PFSK-1 (cell line): ENCODE measurements around the gene SOS2.

Experiments used
- FOXP2 ChIP-seq: optimal IDR thresholded peaks from 2 replicates; pipeline ENCODE3; 2011; ENCODE audit warnings: borderline replicate concordance, control low read depth, inconsistent platforms; ENCODE audit not compliant: insufficient read depth; ENCODE audit errors: extremely low read length, extremely low read depth
- POLR2AphosphoS5 ChIP-seq: IDR thresholded peaks from 2 replicates; pipeline ENCODE4 v1.6.1; 2012; ENCODE audit warnings: low read depth, mild to moderate bottlenecking, control low read depth, low read length, moderate library complexity
- SIN3A ChIP-seq: IDR thresholded peaks from 2 replicates; pipeline ENCODE4 v1.6.1; 2012; ENCODE audit warnings: mild to moderate bottlenecking, low read length, moderate library complexity, borderline replicate concordance; ENCODE audit not compliant: insufficient read depth
- TAF1 ChIP-seq: IDR thresholded peaks from 2 replicates; pipeline ENCODE4 v1.6.1; 2012; ENCODE audit warnings: low read length, control low read depth, borderline replicate concordance; ENCODE audit not compliant: insufficient read depth
- TF ChIP-seq, protein P1 (sequence below), 2 experiments: IDR thresholded peaks; 2 replicates each; pipeline versions ENCODE4 v1.6.1 to v1.8.0; 2011 to 2012; ENCODE audit warnings: low read depth in 2 of 2, low read length in 2 of 2, control low read depth in 1 of 2, inconsistent platforms in 1 of 2, mild to moderate bottlenecking in 1 of 2, moderate library complexity in 1 of 2; ENCODE audit not compliant: insufficient read depth in 1 of 2

Gene SOS2

DNA sequence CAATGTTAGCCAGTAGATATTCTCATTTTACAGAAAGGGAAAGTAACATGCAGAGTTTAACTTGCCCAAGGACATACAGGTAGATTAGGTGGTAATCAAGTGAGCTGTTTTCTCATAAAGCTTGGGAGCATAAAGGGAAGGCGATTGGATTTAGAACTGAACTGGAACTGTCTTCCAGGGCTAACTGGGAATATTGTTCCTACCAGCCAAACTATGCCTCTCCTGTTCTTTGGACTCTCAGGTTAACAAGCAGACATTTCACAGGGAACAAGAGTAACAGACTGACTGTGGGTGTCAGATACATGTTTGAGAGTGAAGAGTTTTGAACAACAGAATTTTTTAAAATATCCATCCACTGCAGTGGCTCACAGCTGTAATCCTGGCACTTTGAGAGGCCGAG is 130.6 kb downstream of the SOS2 start:
- no peak for TF ChIP-seq SIN3A
- TF ChIP-seq POLR2AphosphoS5, result no peak
- TF ChIP-seq, protein P1, sequence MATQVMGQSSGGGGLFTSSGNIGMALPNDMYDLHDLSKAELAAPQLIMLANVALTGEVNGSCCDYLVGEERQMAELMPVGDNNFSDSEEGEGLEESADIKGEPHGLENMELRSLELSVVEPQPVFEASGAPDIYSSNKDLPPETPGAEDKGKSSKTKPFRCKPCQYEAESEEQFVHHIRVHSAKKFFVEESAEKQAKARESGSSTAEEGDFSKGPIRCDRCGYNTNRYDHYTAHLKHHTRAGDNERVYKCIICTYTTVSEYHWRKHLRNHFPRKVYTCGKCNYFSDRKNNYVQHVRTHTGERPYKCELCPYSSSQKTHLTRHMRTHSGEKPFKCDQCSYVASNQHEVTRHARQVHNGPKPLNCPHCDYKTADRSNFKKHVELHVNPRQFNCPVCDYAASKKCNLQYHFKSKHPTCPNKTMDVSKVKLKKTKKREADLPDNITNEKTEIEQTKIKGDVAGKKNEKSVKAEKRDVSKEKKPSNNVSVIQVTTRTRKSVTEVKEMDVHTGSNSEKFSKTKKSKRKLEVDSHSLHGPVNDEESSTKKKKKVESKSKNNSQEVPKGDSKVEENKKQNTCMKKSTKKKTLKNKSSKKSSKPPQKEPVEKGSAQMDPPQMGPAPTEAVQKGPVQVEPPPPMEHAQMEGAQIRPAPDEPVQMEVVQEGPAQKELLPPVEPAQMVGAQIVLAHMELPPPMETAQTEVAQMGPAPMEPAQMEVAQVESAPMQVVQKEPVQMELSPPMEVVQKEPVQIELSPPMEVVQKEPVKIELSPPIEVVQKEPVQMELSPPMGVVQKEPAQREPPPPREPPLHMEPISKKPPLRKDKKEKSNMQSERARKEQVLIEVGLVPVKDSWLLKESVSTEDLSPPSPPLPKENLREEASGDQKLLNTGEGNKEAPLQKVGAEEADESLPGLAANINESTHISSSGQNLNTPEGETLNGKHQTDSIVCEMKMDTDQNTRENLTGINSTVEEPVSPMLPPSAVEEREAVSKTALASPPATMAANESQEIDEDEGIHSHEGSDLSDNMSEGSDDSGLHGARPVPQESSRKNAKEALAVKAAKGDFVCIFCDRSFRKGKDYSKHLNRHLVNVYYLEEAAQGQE (IDR thresholded peaks at IDR 0.05; ENCODE audit: insufficient read depth in 1 of 2, low read depth in 2 of 2, low read length in 2 of 2), result no peak
- no peak for TF ChIP-seq TAF1
- TF ChIP-seq FOXP2, result no peak

DNA sequence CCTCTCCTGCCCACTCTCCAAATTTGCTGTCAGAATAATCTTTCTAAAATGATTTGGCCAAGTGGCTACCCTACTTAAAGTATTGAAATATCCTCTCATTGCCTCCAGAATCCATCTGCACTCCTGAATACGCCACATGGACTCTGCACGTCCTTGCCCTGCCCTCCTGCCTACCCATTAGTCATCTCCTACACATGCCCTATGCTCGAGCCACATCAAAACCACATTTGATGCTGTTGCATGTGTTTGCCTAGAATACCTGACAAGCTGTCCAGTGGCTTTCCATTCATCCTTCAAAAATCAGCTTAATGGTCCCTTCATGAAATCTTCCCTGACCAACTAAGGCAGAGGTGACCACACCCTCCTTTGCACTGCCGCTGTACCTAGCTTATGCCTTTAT is 132.0 kb downstream of the SOS2 start:
- TF ChIP-seq POLR2AphosphoS5 (no peak), TAF1 (no peak), FOXP2 (no peak), SIN3A (no peak)
- TF ChIP-seq, protein P1 (IDR thresholded peaks at IDR 0.05; ENCODE audit: insufficient read depth in 1 of 2, low read depth in 2 of 2, low read length in 2 of 2), result no peak

DNA sequence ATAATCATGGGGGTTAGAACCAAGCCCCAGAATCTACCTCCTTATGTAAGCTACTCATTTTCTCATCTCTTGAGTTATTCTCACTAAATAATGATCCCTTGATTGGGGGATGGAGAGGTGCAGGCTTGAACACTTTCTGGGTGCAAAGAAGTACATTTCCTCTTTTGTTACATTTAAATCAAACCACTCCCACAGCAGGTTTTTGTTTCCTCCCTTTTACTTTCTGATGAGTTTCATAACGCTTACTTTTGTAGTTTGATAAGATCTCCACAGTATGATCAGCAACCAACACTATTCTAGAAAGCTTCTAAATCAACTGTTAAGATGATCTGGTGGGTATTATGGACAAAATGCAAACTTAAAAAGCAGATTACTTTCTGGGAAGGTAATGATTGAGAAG is 135.5 kb downstream of the SOS2 start:
- TF ChIP-seq FOXP2 (no peak), TAF1 (no peak), SIN3A (no peak), POLR2AphosphoS5 (no peak)
- TF ChIP-seq, protein P1 (IDR thresholded peaks at IDR 0.05; ENCODE audit: insufficient read depth in 1 of 2, low read depth in 2 of 2, low read length in 2 of 2), result no peak

DNA sequence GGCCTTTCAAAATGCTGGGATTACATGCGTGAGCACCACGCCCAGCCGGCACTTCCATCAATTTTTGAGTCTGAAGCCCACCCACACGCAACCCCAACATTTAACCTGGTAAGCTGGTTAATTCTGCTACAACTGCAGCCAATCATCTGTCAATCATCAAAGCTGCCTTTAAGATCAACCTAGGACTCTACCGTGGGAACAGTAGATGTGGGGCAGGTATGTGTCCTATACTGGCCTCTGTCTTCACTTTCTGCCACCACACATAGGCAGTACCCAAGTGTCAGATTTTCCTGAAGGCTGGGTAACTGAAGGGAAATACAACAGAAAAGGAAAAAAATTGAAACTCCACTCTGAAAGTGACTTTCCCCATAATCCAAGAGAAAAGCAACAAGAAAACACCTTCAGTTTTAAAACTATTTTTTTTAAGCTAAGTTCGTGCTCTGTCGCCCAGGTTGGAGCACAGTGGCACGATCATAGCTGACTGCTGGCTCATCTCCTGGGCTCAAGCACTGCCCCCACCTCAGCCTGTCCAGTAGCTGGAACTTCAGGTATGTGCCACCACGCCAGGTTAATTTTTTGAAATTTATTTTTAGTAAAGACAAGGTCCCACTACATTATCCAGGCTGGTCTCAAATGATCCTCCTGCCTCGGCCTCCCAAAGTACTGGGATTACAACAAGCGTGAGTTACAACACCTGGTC is 137.2 kb downstream of the SOS2 start:
- TF ChIP-seq, protein P1 (IDR thresholded peaks at IDR 0.05; ENCODE audit: insufficient read depth in 1 of 2, low read depth in 2 of 2, low read length in 2 of 2), result no peak
- TF ChIP-seq SIN3A (no peak), TAF1 (no peak), FOXP2 (no peak), POLR2AphosphoS5 (no peak)
